Measurements from ENCODE around the gene DCUN1D2.
"Not testable (repeated sequence)": the region's sequence is repeated elsewhere in the genome, so short reads cannot be mapped to it uniquely, and the experiment has no call there.

DCUN1D2 gene

DNA sequence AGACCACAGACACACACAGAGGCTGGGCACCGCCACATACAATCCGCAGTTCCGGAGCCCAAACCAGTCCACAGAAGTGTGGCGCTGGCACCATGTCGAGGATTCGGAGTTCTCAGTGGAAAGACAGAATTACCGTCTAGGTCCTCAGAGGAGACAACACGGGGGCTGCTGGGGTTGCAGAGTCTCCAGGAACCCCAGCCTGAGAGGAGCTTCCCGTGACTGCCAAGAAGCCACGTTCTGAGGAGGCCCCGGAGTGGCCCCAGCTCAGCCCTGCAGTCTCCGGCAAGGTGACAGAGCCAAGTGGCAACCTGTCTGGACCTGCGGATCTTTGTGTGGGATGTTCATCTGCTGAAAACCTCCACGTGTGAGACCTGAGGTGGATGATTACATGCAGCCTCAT is 29.9 kb downstream of the DCUN1D2 start:
- no peak for DNase-seq

GRCh38 chr13:113460064-113460555 is 30.4 kb downstream of the DCUN1D2 start:
- DNase-seq: no peak

- no peak for DNase-seq
These were observed 32.1 kb downstream of the DCUN1D2 start for GRCh38 chr13:113458253-113459065.

DNA sequence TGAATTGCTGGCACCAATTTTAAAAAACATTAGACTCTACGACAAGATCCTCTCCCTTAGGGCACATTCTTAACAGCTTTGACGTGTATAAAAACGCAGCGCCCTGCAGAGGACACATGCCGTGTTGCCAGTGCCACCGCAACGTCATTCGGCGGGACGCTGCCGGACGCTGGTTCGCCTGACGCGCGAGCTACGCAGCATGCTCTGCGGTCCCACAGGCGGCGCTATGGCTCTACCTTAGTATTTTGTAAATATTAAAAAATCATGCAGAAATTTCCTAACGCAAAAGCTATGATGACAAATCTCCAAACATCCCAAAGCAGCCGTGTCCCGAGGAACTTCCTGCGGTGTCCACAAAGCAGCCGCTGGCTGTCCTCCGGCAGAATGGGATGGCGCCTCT is 33.0 kb downstream of the DCUN1D2 start:
- no peak for DNase-seq

- DNase-seq: no peak
These were observed 34.3 kb downstream of the DCUN1D2 start for GRCh38 chr13:113456116-113456702.

- peak; percentile 62 for DNase-seq
These were observed 35.1 kb downstream of the DCUN1D2 start for GRCh38 chr13:113455384-113455783.

DNA sequence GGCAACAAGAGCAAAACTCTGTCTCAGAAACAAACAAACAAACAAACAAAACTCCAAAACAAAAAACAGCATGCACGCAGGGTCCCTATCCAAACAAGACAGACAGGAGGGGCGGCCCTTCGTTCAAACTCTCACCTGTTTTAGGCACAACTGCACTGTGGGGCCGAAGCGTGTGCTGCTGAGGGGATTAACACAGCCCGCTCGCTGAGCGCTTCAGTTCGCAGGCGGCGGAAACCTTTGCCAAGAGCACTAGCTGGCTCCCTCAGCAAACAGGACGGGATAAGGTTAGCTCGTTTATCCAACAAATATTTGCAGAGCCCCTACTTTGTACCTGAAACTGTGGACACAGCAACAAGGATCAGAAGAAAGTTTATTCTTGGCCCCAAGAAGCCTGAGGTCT is 35.6 kb downstream of the DCUN1D2 start:
- peak; percentile 62 for DNase-seq

- no peak for DNase-seq
These were observed 37.3 kb downstream of the DCUN1D2 start, which contains the start of gene ADPRHL1 for GRCh38 chr13:113452942-113453901. Gene ADPRHL1, minus strand, starts transcription at chr13:113453488. Its CDS starts 51 bp downstream, at chr13:113453437.

DNA sequence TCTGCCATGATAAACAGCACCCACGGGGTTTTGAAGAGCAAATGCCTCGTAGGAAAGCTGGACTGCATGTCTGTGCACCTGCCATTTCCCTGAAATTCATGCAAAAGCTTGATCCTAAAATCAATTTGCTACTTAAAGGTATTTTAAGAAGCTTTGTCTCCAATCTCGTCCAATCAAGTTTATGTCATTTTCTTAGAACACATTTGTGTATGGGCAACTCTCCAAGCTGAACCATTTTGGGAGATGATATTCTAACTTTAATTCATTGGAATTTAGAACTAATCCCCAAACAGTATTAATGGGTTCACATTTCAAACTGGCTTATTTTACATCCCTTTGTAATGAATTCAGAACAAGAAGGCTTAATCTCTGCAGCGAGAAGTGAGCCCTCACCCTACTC is 38.0 kb downstream of the DCUN1D2 start:
- DNase-seq: no peak

GRCh38 chr13:113451951-113452421 is 38.5 kb downstream of the DCUN1D2 start:
- DNase-seq: no peak

- DNase-seq: not testable (repeated sequence)
These were observed 39.5 kb downstream of the DCUN1D2 start for GRCh38 chr13:113450861-113451620.

DNA sequence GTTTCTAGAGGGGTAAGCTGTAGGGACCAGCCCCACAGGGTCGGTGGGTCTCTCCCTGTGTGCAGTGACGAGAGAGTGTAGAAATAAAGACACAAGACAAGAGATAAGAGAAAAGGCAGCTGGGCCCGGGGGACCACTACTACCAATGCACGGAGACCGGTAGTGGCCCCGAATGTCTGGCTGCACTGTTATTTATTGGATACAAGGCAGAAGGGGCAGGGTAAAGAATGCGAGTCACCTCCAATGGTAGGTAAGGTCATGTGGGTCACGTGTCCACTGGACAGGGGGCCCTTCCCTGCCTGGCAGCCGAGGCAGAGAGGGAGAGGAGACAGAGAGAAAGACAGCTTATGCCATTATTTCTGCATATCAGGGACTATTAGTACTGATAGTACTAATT is 40.2 kb downstream of the DCUN1D2 start:
- not testable (repeated sequence) for DNase-seq

GRCh38 chr13:113449693-113450347 is 40.7 kb downstream of the DCUN1D2 start:
- no peak for DNase-seq

GRCh38 chr13:113448885-113449692 is 41.4 kb downstream of the DCUN1D2 start:
- peak; percentile 98 for DNase-seq

DNA sequence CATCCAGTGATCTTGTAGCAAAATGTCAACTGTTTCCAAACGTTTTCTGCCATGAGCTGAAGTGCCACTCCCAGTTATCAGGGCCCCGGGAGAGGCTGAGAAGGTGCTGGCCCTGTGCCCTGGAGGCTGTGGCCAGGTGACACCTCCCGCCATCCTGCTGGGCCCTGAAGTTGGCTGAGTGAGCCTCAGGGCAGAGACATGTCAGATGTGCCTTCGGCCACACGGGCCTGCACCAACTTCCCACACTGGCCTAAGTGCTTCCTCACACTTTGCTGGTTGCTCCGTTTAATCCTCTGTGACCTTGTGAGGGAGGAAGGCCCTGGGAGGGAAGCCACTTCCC is 42.0 kb downstream of the DCUN1D2 start:
- DNase-seq: no peak

- DNase-seq: no peak
These were observed 42.9 kb downstream of the DCUN1D2 start for GRCh38 chr13:113447596-113447995.

DNA sequence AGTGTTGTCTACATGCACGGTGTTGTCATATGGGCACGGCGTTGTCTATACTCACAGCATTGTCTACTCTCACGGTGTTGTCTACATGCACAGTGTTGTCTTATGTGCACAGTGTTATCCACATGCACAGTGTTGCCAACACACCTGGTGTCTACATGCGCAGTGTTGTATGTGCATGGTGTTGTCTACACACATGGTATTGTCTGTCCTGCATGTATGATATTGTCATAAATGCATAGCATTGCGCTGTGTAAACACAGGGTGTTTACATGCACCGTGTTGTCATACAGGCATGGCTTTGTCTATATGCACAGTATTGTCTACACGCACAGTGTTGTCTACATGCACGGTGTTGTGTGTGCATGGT is 44.0 kb downstream of the DCUN1D2 start:
- DNase-seq: no peak

DNA sequence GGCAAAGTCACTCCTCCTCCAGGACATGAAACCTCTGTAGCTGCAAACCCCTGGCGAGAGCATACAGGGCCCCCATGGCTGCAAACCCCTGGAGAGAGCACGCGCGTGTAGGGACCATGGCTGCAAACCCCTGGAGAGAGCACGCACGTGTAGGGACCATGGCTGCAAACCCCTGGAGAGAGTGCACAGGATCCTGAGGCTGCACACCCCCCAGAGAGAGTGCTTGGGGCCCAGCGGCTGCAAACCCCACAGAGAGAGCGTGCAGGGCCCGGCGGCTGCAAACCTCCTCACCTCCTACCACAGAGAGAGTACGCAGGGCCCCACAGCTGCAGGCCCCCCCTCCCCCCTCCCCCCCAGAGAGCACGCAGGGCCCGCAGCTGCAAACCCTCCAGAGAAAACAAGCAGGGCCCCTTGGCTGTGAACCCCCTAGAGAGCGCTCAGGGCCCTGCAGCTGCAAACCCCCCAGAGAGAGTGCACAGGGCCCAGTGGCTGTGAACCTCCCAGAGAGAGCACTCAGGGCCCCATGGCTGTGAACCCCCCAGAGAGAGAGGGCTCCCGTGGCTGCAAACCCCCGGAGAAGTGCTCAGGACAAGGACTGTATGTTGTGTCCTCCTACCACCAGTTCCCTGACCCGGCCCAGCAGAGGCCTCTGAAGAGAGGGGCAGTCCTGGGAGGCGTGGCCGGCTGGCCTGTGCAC is 44.6 kb downstream of the DCUN1D2 start:
- no peak for DNase-seq

- no peak for DNase-seq
These were observed 46.5 kb downstream of the DCUN1D2 start for GRCh38 chr13:113443991-113444390.

- DNase-seq: no peak
These were observed 47.5 kb downstream of the DCUN1D2 start for GRCh38 chr13:113442985-113443362.
